ENCODE results near the gene CEBPZOS.
"Not testable (repeated sequence)": the region's sequence is repeated elsewhere in the genome, so short reads cannot be mapped to it uniquely, and the experiment has no call there.

CEBPZOS gene

GRCh38 chr2:37201766-37202165, 5.5 kb downstream of the CEBPZOS start:
- Histone ChIP-seq H3K4me3 (ENCODE audit: low read depth, low read length) (no peak overlapping the region), H3K27ac (ENCODE audit: extremely low read depth, low read depth, low read length) (no peak overlapping the region), H3K9me3 (ENCODE audit: control insufficient read depth, insufficient read depth, low read depth, low read length) (0 out of 2 replicates have a peak, but pooled peaks cover 3% of the 10 kb centered on the region), H3K36me3 (ENCODE audit: control insufficient read depth in 2 of 2, insufficient read depth in 1 of 2, low read length in 2 of 2) (peaks cover 60 to 71% of the 10 kb centered on the region in 2 experiments), H3K4me1 (ENCODE audit: control insufficient read depth, insufficient read depth, low read length) (no peaks in the 10 kb centered on the region)
- ChIA-PET CTCF (interaction anchor here (0.5 to 0.6 kb wide), 2 partner anchors 33 to 689 kb away, joined by 3 read pairs; no protein-coding TSS in a partner anchor), POLR2A (no interaction called here)
- TF ChIP-seq ZNF776 (tag by site-specific recombination; IDR thresholded peaks at IDR 0.05; ENCODE audit: borderline replicate concordance) = no peak
- no peak for TF ChIP-seq ZNF404 (tag by site-specific recombination; IDR thresholded peaks at IDR 0.05)

GRCh38 chr2:37203708-37204107, 7.4 kb downstream of the CEBPZOS start:
- CTCF ChIA-PET = interaction anchor here (0.7 kb wide), 1 partner anchor 40 kb away, joined by 3 read pairs; no protein-coding TSS in a partner anchor
- POLR2A ChIA-PET = no interaction called here
- H3K27ac ChIP-seq (ENCODE audit: extremely low read depth, low read depth, low read length) = no peak overlapping the region

DNA sequence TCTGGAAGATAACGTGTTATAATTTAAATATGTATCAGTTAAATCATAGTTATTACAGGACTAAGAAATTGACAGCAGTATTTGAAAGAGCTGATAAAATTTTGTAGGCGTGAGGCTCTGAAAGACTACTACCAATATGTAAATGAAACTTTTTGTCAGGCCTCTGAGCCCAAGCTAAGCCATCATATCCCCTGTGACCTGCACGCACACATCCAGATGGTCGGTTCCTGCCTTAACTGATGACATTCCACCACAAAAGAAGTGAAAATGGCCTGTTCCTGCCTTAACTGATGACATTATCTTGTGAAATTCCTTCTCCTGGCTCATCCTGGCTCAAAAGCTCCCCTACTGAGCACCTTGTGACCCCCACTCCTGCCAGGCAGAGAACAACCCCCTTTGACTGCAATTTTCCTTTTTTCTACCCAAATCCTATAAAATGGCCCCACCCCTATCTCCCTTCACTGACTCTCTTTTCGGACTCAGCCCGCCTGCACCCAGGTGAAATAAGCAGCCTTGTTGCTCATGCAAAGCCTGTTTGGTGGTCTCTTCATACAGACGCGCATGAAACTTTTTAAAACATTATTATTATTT, 8.9 kb downstream of the CEBPZOS start:
- H3K36me3 ChIP-seq (ENCODE audit: control insufficient read depth in 2 of 2, insufficient read depth in 1 of 2, low read length in 2 of 2) = peaks cover 83 to 96% of the 10 kb centered on the region in 2 experiments
- H3K4me3 ChIP-seq (ENCODE audit: low read depth, low read length); H3K4me1 ChIP-seq (ENCODE audit: control insufficient read depth, insufficient read depth, low read length); POLR2A ChIA-PET; H3K9me3 ChIP-seq (ENCODE audit: control insufficient read depth, insufficient read depth, low read depth, low read length); H3K27ac ChIP-seq (ENCODE audit: extremely low read depth, low read depth, low read length): not testable (repeated sequence)
- CTCF ChIA-PET = interaction anchor here (0.9 kb wide), 1 partner anchor 36 kb away, joined by 4 read pairs; no protein-coding TSS in a partner anchor

More at GRCh38 chr2:37203708-37204107, 7.4 kb downstream of the CEBPZOS start:
- TF ChIP-seq MYNN (tag by site-specific recombination; IDR thresholded peaks at IDR 0.05; ENCODE audit: borderline replicate concordance) (no peak), ZNF600 (tag by site-specific recombination; IDR thresholded peaks at IDR 0.05) (no peak), SETDB1 (IDR thresholded peaks at IDR 0.05; ENCODE audit: insufficient read length, low read length) (peak; percentile 70), ZNF146 (tag by site-specific recombination; IDR thresholded peaks at IDR 0.05) (peak; percentile 96), ZNF549 (tag by site-specific recombination; IDR thresholded peaks at IDR 0.05) (no peak; the same call in 1 of the 2 replicates)
- TF ChIP-seq, protein P1, sequence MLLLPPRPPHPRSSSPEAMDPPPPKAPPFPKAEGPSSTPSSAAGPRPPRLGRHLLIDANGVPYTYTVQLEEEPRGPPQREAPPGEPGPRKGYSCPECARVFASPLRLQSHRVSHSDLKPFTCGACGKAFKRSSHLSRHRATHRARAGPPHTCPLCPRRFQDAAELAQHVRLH (tag by site-specific recombination; IDR thresholded peaks at IDR 0.05) = peak; percentile 61; the same call in 1 of the 2 replicates
- TF ChIP-seq, protein P2, sequence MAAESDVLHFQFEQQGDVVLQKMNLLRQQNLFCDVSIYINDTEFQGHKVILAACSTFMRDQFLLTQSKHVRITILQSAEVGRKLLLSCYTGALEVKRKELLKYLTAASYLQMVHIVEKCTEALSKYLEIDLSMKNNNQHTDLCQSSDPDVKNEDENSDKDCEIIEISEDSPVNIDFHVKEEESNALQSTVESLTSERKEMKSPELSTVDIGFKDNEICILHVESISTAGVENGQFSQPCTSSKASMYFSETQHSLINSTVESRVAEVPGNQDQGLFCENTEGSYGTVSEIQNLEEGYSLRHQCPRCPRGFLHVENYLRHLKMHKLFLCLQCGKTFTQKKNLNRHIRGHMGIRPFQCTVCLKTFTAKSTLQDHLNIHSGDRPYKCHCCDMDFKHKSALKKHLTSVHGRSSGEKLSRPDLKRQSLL (tag by site-specific recombination; IDR thresholded peaks at IDR 0.05) = no peak
- 0 out of 2 replicates have a peak, but pooled peaks cover 3% of the 10 kb centered on the region for H3K9me3 ChIP-seq (ENCODE audit: control insufficient read depth, insufficient read depth, low read depth, low read length)
- no peaks in the 10 kb centered on the region for H3K4me1 ChIP-seq (ENCODE audit: control insufficient read depth, insufficient read depth, low read length)
- H3K36me3 ChIP-seq (ENCODE audit: control insufficient read depth in 2 of 2, insufficient read depth in 1 of 2, low read length in 2 of 2) = peaks cover 69 to 89% of the 10 kb centered on the region in 2 experiments
- no peak overlapping the region for H3K4me3 ChIP-seq (ENCODE audit: low read depth, low read length)

DNA sequence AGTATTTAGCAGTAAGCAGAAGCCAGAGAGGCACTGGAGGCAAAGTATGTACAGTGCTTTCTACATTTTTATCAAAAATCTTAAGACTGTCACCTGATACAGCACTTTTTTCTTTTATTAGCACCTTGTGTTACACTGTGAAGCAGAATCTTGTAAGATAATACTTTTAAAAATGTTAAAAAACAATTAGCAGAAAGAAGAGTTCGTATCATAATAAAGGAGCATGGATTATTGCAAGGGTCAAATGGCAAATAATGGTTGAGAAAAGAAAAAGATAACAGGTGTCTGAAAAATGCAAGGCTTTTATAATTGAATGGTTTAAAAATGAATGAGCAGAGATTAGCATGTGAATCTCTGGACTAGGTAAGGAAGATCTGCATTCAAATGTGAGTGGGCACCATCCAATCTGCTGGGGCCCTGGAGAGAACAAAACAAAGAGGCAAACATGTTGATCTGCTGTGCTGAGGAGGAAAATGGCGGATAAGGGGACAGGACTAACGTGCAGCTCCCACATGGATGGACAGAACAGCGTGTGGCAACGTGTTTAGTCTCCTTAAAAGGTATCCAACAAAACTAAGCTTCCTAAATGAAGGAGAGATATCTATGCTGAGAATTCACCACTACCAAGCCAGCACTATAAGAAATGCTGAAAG, 9.5 kb downstream of the CEBPZOS start:
- H3K4me1 ChIP-seq (ENCODE audit: control insufficient read depth, insufficient read depth, low read length) = no peaks in the 10 kb centered on the region
- TF ChIP-seq ZNF26 (tag by site-specific recombination; IDR thresholded peaks at IDR 0.05) (0 out of 2 replicates have a peak, but pooled peaks have one; percentile 28), ZNF146 (tag by site-specific recombination; IDR thresholded peaks at IDR 0.05) (no peak)
- peaks cover 86 to 96% of the 10 kb centered on the region in 2 experiments for H3K36me3 ChIP-seq (ENCODE audit: control insufficient read depth in 2 of 2, insufficient read depth in 1 of 2, low read length in 2 of 2)
- H3K27ac ChIP-seq (ENCODE audit: extremely low read depth, low read depth, low read length) = no peak overlapping the region
- POLR2A ChIA-PET = no interaction called here
- H3K4me3 ChIP-seq (ENCODE audit: low read depth, low read length) = no peak overlapping the region
- CTCF ChIA-PET = no interaction called here
- H3K9me3 ChIP-seq (ENCODE audit: control insufficient read depth, insufficient read depth, low read depth, low read length) = 0 out of 2 replicates have a peak, but pooled peaks cover 3% of the 10 kb centered on the region

- H3K27ac ChIP-seq (ENCODE audit: extremely low read depth, low read depth, low read length); H3K9me3 ChIP-seq (ENCODE audit: control insufficient read depth, insufficient read depth, low read depth, low read length); H3K4me3 ChIP-seq (ENCODE audit: low read depth, low read length); POLR2A ChIA-PET; H3K4me1 ChIP-seq (ENCODE audit: control insufficient read depth, insufficient read depth, low read length): not testable (repeated sequence)
- CTCF ChIA-PET = interaction anchor here (0.6 kb wide), 1 partner anchor 200 kb away, joined by 3 read pairs; no protein-coding TSS in a partner anchor
- peaks cover 87 to 97% of the 10 kb centered on the region in 2 experiments for H3K36me3 ChIP-seq (ENCODE audit: control insufficient read depth in 2 of 2, insufficient read depth in 1 of 2, low read length in 2 of 2)
These were observed 10.5 kb downstream of the CEBPZOS start for GRCh38 chr2:37206760-37207159.

All from HEK293 (cell line).